Mesodermal cell (in vitro differentiated cells): Measurements from ENCODE around the gene AGRP.

Experiments
- H3K27ac ChIP-seq: 2 replicates; pipeline ENCODE4 v1.7.0; 2013; ENCODE audit warnings: mild to moderate bottlenecking, low read depth, low read length, moderate library complexity; ENCODE audit not compliant: severe bottlenecking
- H3K36me3 ChIP-seq: 2 replicates; pipeline ENCODE4 v1.7.1; 2013; ENCODE audit warnings: mild to moderate bottlenecking, low read length, moderate library complexity; ENCODE audit not compliant: control insufficient read depth, insufficient read depth
- H3K4me1 ChIP-seq: one replicate; pipeline ENCODE4 v1.7.1; 2013; ENCODE audit warnings: mild to moderate bottlenecking, low read length; ENCODE audit not compliant: insufficient read depth, control insufficient read depth, poor library complexity, severe bottlenecking
- H3K4me3 ChIP-seq: 2 replicates; pipeline ENCODE4 v1.7.0; 2013; ENCODE audit warnings: low read length, control low read depth, mild to moderate bottlenecking; ENCODE audit not compliant: insufficient read depth, poor library complexity, severe bottlenecking; ENCODE audit errors: extremely low read depth
- H3K9me3 ChIP-seq: 2 replicates; pipeline ENCODE4 v1.7.1; 2013; ENCODE audit warnings: mild to moderate bottlenecking, low read length, moderate library complexity; ENCODE audit not compliant: control insufficient read depth
- WGBS, 2 experiments: methylation state at CpG; one replicate each; pipeline ENCODE4 v1.1.5; 2013; ENCODE audit warnings: missing lambda C conversion rate in 2 of 2; ENCODE audit not compliant: insufficient coverage in 2 of 2; 5-methylcytosine and 5-hydroxymethylcytosine counted together

AGRP gene

GRCh38 chr16:67477960-67478554 is 5.3 kb downstream of the AGRP start:
- peaks cover 14% of the 10 kb centered on the region for H3K4me1 ChIP-seq
- H3K36me3 ChIP-seq, result peaks cover 10% of the 10 kb centered on the region
- H3K9me3 ChIP-seq, result no peaks in the 10 kb centered on the region
- H3K27ac ChIP-seq, result no peak overlapping the region
- WGBS, 2 experiments, result 97 to 100% methylated on average over 5 of the region's 8 CpGs
- H3K4me3 ChIP-seq, result no peak overlapping the region

GRCh38 chr16:67474551-67475455 is 8.5 kb downstream of the AGRP start:
- Histone ChIP-seq H3K36me3 (peaks cover 10% of the 10 kb centered on the region), H3K4me3 (no peak overlapping the region), H3K9me3 (no peaks in the 10 kb centered on the region), H3K4me1 (peaks cover 2% of the 10 kb centered on the region), H3K27ac (no peak overlapping the region)
- 88 to 95% methylated on average over 8 to 10 of the region's 11 CpGs for WGBS, 2 experiments

GRCh38 chr16:67471758-67472384 is 11.5 kb downstream of the AGRP start:
- WGBS, 2 experiments, result 85 to 90% methylated on average over 4 to 5 of the region's 6 CpGs
- Histone ChIP-seq H3K27ac (no peak overlapping the region), H3K4me1 (no peaks in the 10 kb centered on the region), H3K4me3 (no peak overlapping the region), H3K36me3 (peaks cover 10% of the 10 kb centered on the region), H3K9me3 (no peaks in the 10 kb centered on the region)

GRCh38 chr16:67470359-67470758 is 13.0 kb downstream of the AGRP start:
- Histone ChIP-seq H3K27ac (no peak overlapping the region), H3K9me3 (no peaks in the 10 kb centered on the region), H3K4me1 (peaks cover 3% of the 10 kb centered on the region), H3K36me3 (peaks cover 5% of the 10 kb centered on the region), H3K4me3 (no peak overlapping the region)
- WGBS, 2 experiments, result 92 to 93% methylated on average over 7 of the region's 7 CpGs

- H3K27ac ChIP-seq, result no peak overlapping the region
- H3K36me3 ChIP-seq, result no peaks in the 10 kb centered on the region
- 89 to 95% methylated on average over 3 to 4 of the region's 5 CpGs for WGBS, 2 experiments
- no peaks in the 10 kb centered on the region for H3K9me3 ChIP-seq
- H3K4me1 ChIP-seq, result peaks cover 5% of the 10 kb centered on the region
- no peak overlapping the region for H3K4me3 ChIP-seq
Measured at GRCh38 chr16:67468731-67469130, 14.6 kb downstream of the AGRP start.

GRCh38 chr16:67466581-67466980 is 16.8 kb downstream of the AGRP start:
- WGBS, 2 experiments, result 93 to 94% methylated on average over 5 to 6 of the region's 6 CpGs
- no peaks in the 10 kb centered on the region for H3K9me3 ChIP-seq
- no peak overlapping the region for H3K27ac ChIP-seq
- no peak overlapping the region for H3K4me3 ChIP-seq
- H3K4me1 ChIP-seq, result peaks cover 5% of the 10 kb centered on the region
- H3K36me3 ChIP-seq, result peaks cover 7% of the 10 kb centered on the region

GRCh38 chr16:67464565-67464964 is 18.8 kb downstream of the AGRP start:
- H3K4me3 ChIP-seq, result no peak overlapping the region
- 89 to 100% methylated on average over 2 of the region's 2 CpGs for WGBS, 2 experiments
- H3K9me3 ChIP-seq, result no peaks in the 10 kb centered on the region
- peaks cover 22% of the 10 kb centered on the region for H3K36me3 ChIP-seq
- H3K27ac ChIP-seq, result no peak overlapping the region
- H3K4me1 ChIP-seq, result peaks cover 8% of the 10 kb centered on the region

- no peak overlapping the region for H3K4me3 ChIP-seq
- H3K4me1 ChIP-seq, result peaks cover 11% of the 10 kb centered on the region
- H3K27ac ChIP-seq, result no peak overlapping the region
- H3K9me3 ChIP-seq, result no peaks in the 10 kb centered on the region
- peaks cover 22% of the 10 kb centered on the region for H3K36me3 ChIP-seq
- 82 to 91% methylated on average over 3 of the region's 4 CpGs for WGBS, 2 experiments
Measured at GRCh38 chr16:67463691-67464090, 19.7 kb downstream of the AGRP start.

- H3K4me1 ChIP-seq, result peaks cover 11% of the 10 kb centered on the region
- 88 to 95% methylated on average over 5 of the region's 5 CpGs for WGBS, 2 experiments
Measured at GRCh38 chr16:67463059-67463458, 20.3 kb downstream of the AGRP start.

GRCh38 chr16:67462279-67462655 is 21.1 kb downstream of the AGRP start:
- H3K4me1 ChIP-seq, result peaks cover 11% of the 10 kb centered on the region
- no peak overlapping the region for H3K4me3 ChIP-seq
- peaks cover 22% of the 10 kb centered on the region for H3K36me3 ChIP-seq
- H3K9me3 ChIP-seq, result no peaks in the 10 kb centered on the region
- no peak overlapping the region for H3K27ac ChIP-seq
- WGBS, 2 experiments, result 78 to 88% methylated on average over 2 to 4 of the region's 5 CpGs

More at GRCh38 chr16:67463059-67463458, 20.3 kb downstream of the AGRP start:
- peaks cover 22% of the 10 kb centered on the region for H3K36me3 ChIP-seq
- H3K9me3 ChIP-seq, result no peaks in the 10 kb centered on the region
- no peak overlapping the region for H3K27ac ChIP-seq
- H3K4me3 ChIP-seq, result no peak overlapping the region
